Panc1 (cell line): ENCODE measurements around the gene KCNIP3. TPM values are rescaled to one million over a fixed set of nuclear protein-coding genes. Genes with fewer than 3 reads are reported as not detected.

Experiments used
- ATAC-seq: fragments of 200-7000 bp; cut with Tn5 transposase; 2 replicates; pipeline ENCODE4 v1.9.1; 2020; ENCODE audit warnings: mild to moderate bottlenecking, moderate library complexity
- BruUV-seq: library from RNA; stranded (reverse); fragments of 400-500 nt; replicated peaks from 2 replicates; lab custom pipeline; 2021; lab: Mats Ljungman, UMichigan
- CTCF ChIA-PET: fragments of 300-600 bp; sonication (Branson Sonifier 250); formaldehyde crosslinking; loops from one replicate; lab custom pipeline; 2022; ENCODE audit warnings: antibody characterized with exemption; lab: Charles Lee
- POLR2A ChIA-PET: fragments of 300-600 bp; sonication (Branson Sonifier 250); formaldehyde crosslinking; loops from one replicate; lab custom pipeline; 2022; ENCODE audit warnings: antibody characterized with exemption; lab: Charles Lee
- DNase-seq: peaks from one replicate; pipeline ENCODE4 v3.0.0-alpha.2; 2010; ENCODE audit warnings: low read depth, low spot score
- H3K27ac ChIP-seq: 2 replicates; pipeline ENCODE4 v1.5.1; 2011; ENCODE audit warnings: mild to moderate bottlenecking, low read length, inconsistent platforms
- H3K27me3 ChIP-seq: fragments of 200-500 bp; sonication (Bioruptor generic); 2 replicates; pipeline ENCODE4 v1.6.0; 2014; ENCODE audit warnings: low read length, inconsistent platforms; ENCODE audit not compliant: control insufficient read depth, insufficient read depth
- H3K36me3 ChIP-seq: fragments of 200-500 bp; sonication (Bioruptor generic); 2 replicates; pipeline ENCODE4 v1.5.1; 2014; ENCODE audit warnings: inconsistent platforms, mild to moderate bottlenecking, low read length, moderate library complexity; ENCODE audit not compliant: control insufficient read depth, insufficient read depth
- H3K4me1 ChIP-seq: 2 replicates; pipeline ENCODE4 v1.5.1; 2011; ENCODE audit warnings: inconsistent platforms, mild to moderate bottlenecking, low read length, moderate library complexity; ENCODE audit not compliant: control insufficient read depth, insufficient read depth
- H3K4me3 ChIP-seq, 2 experiments: 2 replicates each; pipeline ENCODE4 v1.5.1; 2011 to 2012; ENCODE audit warnings: low read depth in 2 of 2, low read length in 2 of 2, mild to moderate bottlenecking in 2 of 2, inconsistent platforms in 1 of 2, moderate library complexity in 1 of 2
- H3K9me3 ChIP-seq: fragments of 200-500 bp; sonication (Bioruptor generic); 2 replicates; pipeline ENCODE4 v1.5.1; 2014; ENCODE audit warnings: low read depth, mild to moderate bottlenecking, inconsistent platforms, low read length, moderate library complexity; ENCODE audit not compliant: control insufficient read depth, insufficient read depth
- POLR2AphosphoS5 ChIP-seq: IDR thresholded peaks from 2 replicates; pipeline ENCODE4 v1.6.1; 2012; ENCODE audit warnings: mild to moderate bottlenecking, low read depth, low read length, moderate library complexity
- SIN3A ChIP-seq: IDR thresholded peaks from 2 replicates; pipeline ENCODE4 v1.6.1; 2012; ENCODE audit warnings: low read depth, mild to moderate bottlenecking, low read length, moderate library complexity, borderline replicate concordance; ENCODE audit not compliant: insufficient read depth
- TCF7L2 ChIP-seq: IDR thresholded peaks from 2 replicates; pipeline ENCODE4 v1.6.1; 2011; ENCODE audit warnings: mild to moderate bottlenecking, low read depth, low read length, inconsistent platforms
- in situ Hi-C: cut with HindIII; loops from 2 replicates; pipeline ENCODE4 v1.10.0; 2016; ENCODE audit warnings: low sequenced_read_pairs, low pct_unique_long_range_greater_than_20kb
- intact Hi-C: fragments of 100-400 bp; cut with micrococcal nuclease; formaldehyde crosslinking; loops from one replicate; pipeline ENCODE4 v1.10.0; 2022; ENCODE audit not compliant: unreplicated experiment
- total RNA-seq: library from RNA; stranded (reverse); gene quantifications from one replicate; pipeline ENCODE4 v1.2.1, GENCODE V29; 2021; ENCODE audit not compliant: unreplicated experiment
- TF ChIP-seq, protein P1 (sequence below), 2 experiments: IDR thresholded peaks; 2 replicates each; pipeline ENCODE4 v1.6.1; 2011 to 2012; ENCODE audit warnings: low read depth in 2 of 2, control low read depth in 1 of 2, low read length in 1 of 2, mild to moderate bottlenecking in 1 of 2, moderate library complexity in 1 of 2; ENCODE audit not compliant: insufficient read depth in 1 of 2
- TF ChIP-seq, protein P2 (sequence below): fragments of 450-650 bp; IDR thresholded peaks from 2 replicates; pipeline ENCODE4 v1.5.1; 2017; ENCODE audit warnings: mild to moderate bottlenecking

Gene KCNIP3
- total RNA-seq, 1 experiment from 2014 or later, result 17.5 TPM

- POLR2A ChIA-PET, result no interaction called here
- Histone ChIP-seq H3K27me3 (no peaks in the 10 kb centered on the region), H3K27ac (no peak overlapping the region), H3K36me3 (no peaks in the 10 kb centered on the region), H3K4me1 (no peaks in the 10 kb centered on the region), H3K4me3 (no peak overlapping the region), H3K9me3 (no peaks in the 10 kb centered on the region)
- TF ChIP-seq, protein P1, sequence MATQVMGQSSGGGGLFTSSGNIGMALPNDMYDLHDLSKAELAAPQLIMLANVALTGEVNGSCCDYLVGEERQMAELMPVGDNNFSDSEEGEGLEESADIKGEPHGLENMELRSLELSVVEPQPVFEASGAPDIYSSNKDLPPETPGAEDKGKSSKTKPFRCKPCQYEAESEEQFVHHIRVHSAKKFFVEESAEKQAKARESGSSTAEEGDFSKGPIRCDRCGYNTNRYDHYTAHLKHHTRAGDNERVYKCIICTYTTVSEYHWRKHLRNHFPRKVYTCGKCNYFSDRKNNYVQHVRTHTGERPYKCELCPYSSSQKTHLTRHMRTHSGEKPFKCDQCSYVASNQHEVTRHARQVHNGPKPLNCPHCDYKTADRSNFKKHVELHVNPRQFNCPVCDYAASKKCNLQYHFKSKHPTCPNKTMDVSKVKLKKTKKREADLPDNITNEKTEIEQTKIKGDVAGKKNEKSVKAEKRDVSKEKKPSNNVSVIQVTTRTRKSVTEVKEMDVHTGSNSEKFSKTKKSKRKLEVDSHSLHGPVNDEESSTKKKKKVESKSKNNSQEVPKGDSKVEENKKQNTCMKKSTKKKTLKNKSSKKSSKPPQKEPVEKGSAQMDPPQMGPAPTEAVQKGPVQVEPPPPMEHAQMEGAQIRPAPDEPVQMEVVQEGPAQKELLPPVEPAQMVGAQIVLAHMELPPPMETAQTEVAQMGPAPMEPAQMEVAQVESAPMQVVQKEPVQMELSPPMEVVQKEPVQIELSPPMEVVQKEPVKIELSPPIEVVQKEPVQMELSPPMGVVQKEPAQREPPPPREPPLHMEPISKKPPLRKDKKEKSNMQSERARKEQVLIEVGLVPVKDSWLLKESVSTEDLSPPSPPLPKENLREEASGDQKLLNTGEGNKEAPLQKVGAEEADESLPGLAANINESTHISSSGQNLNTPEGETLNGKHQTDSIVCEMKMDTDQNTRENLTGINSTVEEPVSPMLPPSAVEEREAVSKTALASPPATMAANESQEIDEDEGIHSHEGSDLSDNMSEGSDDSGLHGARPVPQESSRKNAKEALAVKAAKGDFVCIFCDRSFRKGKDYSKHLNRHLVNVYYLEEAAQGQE (IDR thresholded peaks at IDR 0.05; ENCODE audit: insufficient read depth in 1 of 2, low read depth in 2 of 2, low read length in 1 of 2), result no peak
- TF ChIP-seq, protein P2, sequence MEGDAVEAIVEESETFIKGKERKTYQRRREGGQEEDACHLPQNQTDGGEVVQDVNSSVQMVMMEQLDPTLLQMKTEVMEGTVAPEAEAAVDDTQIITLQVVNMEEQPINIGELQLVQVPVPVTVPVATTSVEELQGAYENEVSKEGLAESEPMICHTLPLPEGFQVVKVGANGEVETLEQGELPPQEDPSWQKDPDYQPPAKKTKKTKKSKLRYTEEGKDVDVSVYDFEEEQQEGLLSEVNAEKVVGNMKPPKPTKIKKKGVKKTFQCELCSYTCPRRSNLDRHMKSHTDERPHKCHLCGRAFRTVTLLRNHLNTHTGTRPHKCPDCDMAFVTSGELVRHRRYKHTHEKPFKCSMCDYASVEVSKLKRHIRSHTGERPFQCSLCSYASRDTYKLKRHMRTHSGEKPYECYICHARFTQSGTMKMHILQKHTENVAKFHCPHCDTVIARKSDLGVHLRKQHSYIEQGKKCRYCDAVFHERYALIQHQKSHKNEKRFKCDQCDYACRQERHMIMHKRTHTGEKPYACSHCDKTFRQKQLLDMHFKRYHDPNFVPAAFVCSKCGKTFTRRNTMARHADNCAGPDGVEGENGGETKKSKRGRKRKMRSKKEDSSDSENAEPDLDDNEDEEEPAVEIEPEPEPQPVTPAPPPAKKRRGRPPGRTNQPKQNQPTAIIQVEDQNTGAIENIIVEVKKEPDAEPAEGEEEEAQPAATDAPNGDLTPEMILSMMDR, result no peak
- TF ChIP-seq TCF7L2 (no peak), SIN3A (no peak), POLR2AphosphoS5 (no peak)
- no TSS peak for BruUV-seq
- intact Hi-C loops (no loop called here), in situ Hi-C loops (no loop called here)
- DNase-seq (no peak), ATAC-seq (no peak)
- CTCF ChIA-PET, result no interaction called here
Observed at GRCh38 chr2:95260028-95261023, 36.8 kb upstream of the KCNIP3 start.

GRCh38 chr2:95261602-95262001 lies 35.5 kb upstream of the KCNIP3 start:
- no TSS peak for BruUV-seq
- intact Hi-C loops, result no loop called here
- in situ Hi-C loops, result no loop called here

More at GRCh38 chr2:95261602-95262001, 35.5 kb upstream of the KCNIP3 start:
- no peak overlapping the region for H3K4me3 ChIP-seq
- TF ChIP-seq POLR2AphosphoS5 (no peak), SIN3A (no peak), TCF7L2 (no peak)
- TF ChIP-seq, protein P2, result no peak
- TF ChIP-seq, protein P1 (IDR thresholded peaks at IDR 0.05; ENCODE audit: insufficient read depth in 1 of 2, low read depth in 2 of 2, low read length in 1 of 2), result no peak
- no peak for DNase-seq
- H3K27me3 ChIP-seq, result no peaks in the 10 kb centered on the region
- H3K4me1 ChIP-seq, result no peaks in the 10 kb centered on the region
- CTCF ChIA-PET, result no interaction called here
- POLR2A ChIA-PET, result no interaction called here
- H3K27ac ChIP-seq, result no peak overlapping the region
- no peaks in the 10 kb centered on the region for H3K36me3 ChIP-seq
- no peaks in the 10 kb centered on the region for H3K9me3 ChIP-seq
- ATAC-seq, result no peak
